A673 (cell line): Measurements from ENCODE around the gene PTPN5.

Experiments
- EZH2 ChIP-seq: fragments of 200-600 bp; sonication (generic); IDR thresholded peaks from 2 replicates; pipeline ENCODE4 v1.6.1; 2017; ENCODE audit warnings: borderline replicate concordance, low read depth, mild to moderate bottlenecking, mixed read lengths, antibody characterized with exemption, low read length; ENCODE audit not compliant: poor library complexity, severe bottlenecking
- TF ChIP-seq, protein P1 (sequence below): fragments of 300-800, 200-600 bp; sonication (generic); conservative IDR thresholded peaks from 2 replicates; pipeline ENCODE4 v1.5.1; 2017; ENCODE audit warnings: low read depth, mild to moderate bottlenecking, antibody characterized with exemption, low read length, moderate library complexity, mixed read lengths

DNA sequence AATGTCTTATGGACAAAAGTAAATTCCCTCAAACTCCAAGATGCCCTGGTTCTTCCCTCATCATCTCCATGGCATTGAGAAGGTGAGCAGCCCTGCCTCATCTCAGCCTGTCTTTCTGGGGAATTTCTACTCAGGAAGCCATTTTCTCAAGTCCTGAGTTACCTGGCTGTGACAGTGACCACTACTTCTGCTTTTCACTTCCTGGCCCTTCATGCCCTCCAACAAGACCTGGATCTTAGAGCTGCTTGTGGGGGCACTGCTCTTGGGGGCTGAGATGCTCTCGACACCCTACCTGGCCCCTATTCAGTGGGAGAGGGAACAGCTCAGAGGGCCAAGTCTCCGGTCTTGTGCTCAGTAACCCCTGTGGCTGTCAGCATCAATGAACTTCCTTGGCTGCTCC is 60.2 kb downstream of the PTPN5 start:
- TF ChIP-seq, protein P1, sequence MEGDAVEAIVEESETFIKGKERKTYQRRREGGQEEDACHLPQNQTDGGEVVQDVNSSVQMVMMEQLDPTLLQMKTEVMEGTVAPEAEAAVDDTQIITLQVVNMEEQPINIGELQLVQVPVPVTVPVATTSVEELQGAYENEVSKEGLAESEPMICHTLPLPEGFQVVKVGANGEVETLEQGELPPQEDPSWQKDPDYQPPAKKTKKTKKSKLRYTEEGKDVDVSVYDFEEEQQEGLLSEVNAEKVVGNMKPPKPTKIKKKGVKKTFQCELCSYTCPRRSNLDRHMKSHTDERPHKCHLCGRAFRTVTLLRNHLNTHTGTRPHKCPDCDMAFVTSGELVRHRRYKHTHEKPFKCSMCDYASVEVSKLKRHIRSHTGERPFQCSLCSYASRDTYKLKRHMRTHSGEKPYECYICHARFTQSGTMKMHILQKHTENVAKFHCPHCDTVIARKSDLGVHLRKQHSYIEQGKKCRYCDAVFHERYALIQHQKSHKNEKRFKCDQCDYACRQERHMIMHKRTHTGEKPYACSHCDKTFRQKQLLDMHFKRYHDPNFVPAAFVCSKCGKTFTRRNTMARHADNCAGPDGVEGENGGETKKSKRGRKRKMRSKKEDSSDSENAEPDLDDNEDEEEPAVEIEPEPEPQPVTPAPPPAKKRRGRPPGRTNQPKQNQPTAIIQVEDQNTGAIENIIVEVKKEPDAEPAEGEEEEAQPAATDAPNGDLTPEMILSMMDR, result no peak
- TF ChIP-seq EZH2, result no peak
